HG02943 (cell line): ENCODE data around the gene OR1F1.
"Not testable (repeated sequence)": the region's sequence is repeated elsewhere in the genome, so short reads cannot be mapped to it uniquely, and the experiment has no call there.

ENCODE experiments used
- ATAC-seq: cut with Tn5 transposase; IDR thresholded peaks from one replicate; pipeline ENCODE4 v1.9.1; 2021; ENCODE audit warnings: mild to moderate bottlenecking, low read depth, moderate library complexity; ENCODE audit not compliant: unreplicated experiment

Gene OR1F1

DNA sequence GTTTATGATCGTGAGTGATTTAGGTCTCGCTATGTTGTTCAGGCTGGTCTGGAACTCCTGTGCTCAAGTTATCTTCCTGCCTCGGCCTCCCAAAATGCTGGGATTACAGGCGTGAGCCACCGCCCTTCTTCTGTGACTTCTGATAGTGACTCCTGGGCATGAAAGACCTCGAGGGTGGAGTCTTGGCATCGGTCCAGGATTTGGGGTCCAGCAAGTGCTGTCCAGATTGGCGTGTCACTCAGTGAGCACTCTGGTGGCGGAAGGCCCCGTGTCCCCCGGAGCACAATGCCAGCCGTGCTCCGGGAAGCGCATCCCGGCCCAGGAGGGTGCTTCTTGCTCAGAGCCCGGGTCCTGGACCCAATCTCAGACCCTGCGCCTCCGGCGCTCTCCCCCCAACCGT, 6.8 kb downstream of the OR1F1 start:
- ATAC-seq, result no peak

DNA sequence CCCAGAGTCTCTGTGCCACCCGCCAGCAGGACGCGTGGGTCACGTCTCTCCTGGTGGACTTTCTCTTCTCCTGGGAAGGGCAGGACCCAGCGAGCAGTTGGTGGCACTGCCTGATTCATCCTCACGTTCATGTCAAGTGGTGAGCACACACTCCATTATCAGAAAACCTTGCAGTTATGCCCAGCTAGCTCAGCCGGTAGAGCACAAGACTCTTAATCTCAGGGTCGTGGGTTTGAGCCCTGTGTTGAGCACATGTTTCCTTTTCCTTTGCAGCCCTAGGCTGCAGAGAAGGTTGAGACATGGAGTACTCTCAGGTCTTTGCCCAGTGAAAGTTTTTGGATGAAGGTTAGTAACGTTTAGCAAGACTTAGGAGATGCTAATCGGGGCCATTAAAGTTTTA, 8.0 kb downstream of the OR1F1 start:
- no peak for ATAC-seq

DNA sequence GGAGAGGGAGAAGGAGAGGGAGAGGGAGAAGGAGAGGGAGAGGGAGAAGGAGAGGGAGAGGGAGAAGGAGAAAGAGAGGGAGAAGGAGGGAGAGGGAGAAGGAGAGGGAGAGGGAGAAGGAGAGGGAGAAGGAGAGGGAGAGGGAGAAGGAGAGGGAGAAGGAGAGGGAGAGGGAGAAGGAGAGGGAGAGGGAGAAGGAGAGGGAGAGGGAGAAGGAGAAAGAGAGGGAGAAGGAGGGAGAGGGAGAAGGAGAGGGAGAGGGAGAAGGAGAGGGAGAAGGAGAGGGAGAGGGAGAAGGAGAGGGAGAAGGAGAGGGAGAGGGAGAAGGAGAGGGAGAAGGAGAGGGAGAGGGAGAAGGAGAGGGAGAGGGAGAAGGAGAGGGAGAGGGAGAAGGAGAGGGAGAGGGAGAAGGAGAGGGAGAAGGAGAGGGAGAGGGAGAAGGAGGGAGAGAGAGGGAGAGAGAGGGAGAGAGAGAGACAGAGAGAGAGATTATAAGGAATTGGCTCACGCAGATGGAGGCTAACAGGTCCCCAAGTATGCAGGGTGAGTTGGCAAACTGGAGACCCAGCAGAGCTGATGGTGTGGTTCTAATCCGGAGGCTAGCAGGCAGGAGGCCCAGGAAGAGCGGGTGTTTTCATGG, 9.8 kb downstream of the OR1F1 start:
- not testable (repeated sequence) for ATAC-seq

DNA sequence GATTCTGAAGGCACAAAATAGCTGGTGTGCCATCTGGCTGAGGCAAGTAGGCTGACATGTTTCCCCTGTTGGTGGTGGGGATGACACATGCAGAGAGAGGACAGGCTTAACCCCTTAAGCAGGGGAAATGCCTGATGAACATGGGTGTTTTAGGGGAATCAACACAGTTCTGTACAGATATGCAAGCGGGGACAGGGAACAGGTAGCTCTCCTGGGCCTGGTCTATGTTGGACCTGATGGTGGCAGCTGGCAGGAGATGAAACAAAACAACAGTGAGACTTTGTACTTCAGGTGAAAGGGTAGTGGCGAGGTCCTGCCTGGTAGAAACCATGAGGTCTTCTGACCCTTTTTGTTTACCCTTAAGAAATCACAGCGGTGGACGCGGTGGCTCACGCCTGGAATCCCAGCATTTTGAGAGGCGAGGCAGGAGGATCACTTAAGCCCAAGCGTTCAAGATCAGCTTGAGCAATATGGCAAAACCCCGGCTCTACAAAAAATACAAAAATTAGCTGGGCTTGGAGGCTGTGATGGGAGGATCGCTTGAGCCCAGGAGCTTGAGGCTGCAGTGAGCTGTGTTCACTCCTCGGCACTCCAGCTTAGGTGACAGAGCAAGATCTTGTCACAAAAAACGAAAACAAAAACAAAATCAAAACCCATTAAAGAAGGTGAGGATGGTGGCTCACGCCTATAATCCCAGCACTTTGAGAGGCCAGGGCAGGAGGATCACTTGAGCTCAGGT, 10.5 kb downstream of the OR1F1 start:
- no peak for ATAC-seq

DNA sequence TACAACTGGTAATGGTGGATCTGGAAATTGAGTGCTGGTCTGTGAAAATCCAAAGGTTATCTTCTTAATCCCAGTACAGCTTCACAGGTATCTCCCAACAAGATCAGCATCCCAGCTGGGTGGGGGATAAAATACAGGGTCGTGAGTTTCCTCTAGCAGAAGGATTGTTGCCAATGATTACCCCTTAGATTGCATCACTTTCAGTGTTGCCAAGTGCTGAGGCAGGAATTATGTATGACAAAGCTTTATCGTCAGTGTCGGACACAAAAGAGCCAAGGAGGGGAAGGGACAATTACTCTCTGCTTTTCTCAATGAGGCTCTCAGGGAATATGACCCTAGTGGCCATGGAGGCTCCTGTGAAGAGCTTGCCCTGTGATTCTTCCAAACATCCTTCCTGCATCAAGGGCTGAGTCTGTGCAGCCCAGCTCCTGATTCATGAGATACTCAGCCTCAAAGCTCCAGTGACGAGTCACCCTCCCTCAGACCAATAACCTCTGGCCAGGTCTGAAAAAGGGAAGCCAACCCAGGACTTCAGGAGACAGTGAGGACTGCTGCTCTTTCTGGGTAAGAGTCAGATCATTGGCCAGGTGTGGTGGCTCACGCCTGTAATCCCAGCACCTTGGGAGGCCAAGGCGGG, 15.0 kb downstream of the OR1F1 start:
- no peak for ATAC-seq

DNA sequence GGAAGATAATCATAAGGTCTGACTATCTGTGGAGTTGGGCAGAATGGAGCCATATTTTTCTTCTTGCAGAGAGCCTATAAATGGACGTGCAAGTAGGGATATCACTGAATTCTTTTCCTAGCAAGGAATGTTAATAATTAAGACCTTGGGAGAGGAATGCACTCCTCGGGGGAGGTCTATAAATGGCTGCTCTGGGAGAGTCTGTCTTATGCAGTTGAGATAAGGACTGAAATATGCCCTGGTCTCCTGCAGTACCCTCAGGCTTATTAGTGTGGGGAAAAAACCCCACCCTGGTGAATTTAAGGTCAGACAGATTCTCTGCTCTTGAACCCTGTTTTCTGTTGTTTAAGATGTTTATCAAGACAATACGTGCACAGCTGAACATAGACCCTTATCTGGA, 17.9 kb downstream of the OR1F1 start:
- ATAC-seq, result not testable (repeated sequence)

DNA sequence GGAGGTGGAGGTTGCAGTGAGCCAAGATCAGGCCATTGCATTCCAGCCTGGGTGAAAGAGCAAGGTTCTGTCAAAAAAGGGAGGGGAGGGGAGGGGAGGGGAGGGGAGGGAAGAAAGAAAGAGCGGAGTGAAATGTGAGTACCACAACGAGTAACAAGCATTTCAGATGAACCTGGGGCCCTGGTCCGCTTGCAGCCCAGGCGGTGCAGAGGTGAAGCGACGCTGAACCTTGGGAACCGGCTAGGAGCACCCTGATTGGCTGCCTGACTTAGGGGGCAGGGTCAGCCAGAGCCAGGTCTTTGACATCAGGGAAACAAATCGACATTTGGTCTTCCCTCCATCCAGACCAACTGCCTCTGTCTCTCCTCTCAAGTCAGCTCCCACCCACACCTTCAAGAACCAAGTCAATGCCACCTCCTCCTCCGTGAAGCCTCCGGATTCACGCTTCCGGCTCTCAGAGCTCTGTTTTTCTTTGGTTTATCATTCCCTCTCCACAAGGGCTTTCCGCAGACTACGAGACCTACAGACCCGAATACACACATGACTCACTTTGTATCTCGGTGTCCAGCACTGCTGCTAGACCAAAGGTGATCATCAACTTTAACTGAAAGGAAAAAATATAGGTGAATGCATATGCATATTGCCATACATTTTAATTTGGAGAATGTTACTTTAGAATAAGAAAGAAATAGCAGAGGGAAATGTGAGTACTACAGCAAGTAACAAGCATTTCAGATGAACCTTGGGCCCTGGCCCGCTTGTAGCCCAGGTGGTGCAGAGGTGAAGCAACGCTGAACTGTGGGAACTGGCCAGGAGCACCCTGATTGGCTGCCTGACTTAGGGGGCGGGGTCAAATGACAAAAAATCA, 19.3 kb downstream of the OR1F1 start:
- ATAC-seq, result no peak

DNA sequence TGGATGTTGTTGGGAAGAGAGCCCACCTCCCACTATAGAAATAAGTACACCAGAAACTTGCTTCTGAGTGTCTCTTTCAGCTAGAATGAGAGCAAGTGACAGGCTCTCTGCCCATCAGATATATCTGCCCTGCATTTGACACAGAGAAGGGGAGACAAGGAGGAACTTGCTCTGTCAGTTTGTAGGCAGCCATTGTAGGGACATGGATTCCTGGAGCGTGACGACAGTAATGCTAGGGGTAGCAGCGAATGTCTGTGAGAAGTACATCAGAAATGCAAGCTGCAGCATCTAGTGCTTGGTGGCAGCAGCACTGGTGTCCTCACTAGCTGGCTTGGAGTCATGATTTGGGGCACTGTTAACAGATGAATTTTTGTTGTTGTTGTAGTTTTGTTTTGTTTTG, 24.0 kb downstream of the OR1F1 start:
- ATAC-seq, result no peak

DNA sequence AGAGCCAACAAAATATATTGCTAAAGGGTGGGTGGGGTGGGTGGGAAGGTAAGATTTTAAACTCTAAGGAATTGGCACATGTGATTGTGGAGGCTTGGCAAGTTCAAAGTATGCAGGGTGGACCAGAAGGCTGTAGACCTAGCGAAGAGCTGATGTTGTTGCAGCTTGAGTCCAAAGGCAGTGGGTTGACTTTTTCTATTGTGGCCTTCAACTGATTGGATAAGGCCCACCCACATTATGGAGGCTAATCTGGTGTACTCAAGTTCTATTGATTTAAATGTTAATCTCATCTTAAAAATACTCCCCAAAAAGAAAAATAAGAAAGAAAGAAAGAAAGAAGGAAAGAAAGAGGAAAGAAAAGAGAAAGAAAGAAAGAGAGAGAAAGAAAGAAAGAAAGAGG, 24.6 kb downstream of the OR1F1 start:
- ATAC-seq, result no peak

DNA sequence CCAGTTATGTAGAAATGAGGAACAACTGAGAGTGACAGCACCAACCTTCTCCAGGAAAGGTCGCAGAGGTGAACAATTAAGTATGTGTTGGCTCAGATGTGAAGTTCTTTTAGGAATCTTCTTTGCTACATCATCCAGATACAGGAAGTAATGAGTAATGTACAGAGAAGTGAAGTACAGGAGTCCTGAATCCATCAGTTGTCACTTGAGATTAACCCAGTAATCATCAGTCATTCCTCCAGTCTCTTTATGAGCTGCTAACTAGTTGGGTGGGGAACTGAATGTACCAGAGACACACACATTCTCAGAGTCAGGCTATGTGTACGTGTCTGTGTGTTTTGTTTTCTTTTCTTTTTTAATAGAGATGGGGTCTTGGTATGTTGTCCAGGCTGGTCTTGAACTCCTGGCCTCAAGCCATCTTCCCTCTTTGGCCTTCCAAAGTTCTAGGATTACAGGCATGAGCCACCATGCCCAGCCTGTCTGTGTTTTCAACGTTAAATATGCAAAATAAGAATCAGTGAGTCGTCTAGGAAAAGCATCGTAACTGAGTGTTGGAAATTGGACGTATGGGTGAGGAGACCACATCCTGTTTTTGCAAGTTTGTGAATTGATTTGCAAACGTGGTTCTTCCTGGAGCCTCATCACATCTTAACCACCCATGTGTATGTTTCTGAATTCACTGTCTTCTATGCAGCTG, 27.0 kb downstream of the OR1F1 start:
- ATAC-seq, result no peak

DNA sequence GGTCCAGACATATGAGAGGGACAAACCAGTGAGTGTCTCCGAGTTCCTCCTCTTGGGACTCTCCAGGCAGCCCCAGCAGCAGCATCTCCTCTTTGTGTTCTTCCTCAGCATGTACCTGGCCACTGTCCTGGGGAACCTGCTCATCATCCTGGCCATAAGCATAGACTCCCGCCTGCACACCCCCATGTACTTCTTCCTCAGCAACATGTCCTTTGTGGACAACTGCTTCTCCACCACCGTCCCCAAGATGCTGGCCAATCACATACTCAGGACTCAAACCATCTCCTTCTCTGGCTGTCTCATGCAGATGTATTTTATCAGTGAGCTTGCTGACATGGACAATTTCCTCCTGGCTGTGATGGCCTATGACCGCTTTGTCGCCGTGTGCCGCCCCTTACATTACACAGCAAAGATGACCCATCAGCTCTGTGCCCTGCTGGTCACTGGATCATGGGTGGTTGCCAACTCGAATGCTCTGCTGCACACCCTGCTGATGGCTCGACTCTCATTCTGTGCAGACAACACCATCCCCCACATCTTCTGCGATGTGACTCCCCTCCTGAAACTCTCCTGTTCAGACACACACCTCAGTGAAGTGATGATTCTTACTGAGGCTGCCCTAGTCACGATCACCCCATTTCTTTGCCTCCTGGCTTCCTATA, 27.7 kb downstream of the OR1F1 start:
- no peak for ATAC-seq

DNA sequence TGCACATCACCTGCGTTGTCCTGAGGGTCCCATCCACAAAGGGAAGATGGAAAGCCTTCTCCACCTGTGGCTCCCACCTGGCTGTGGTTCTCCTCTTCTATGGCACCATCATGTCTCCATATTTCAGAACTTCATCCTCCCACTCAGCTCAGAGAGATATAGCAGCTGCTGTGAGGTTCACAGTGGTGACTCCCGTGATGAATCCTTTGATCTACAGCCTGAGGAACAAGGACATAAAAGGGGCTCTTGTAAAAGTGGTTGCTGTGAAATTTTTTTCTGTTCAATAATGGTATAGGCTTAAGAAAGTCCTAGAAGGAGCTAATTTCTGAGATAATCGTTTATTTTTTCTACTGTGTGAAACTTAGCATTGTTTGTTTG, 28.2 kb downstream of the OR1F1 start:
- no peak for ATAC-seq

DNA sequence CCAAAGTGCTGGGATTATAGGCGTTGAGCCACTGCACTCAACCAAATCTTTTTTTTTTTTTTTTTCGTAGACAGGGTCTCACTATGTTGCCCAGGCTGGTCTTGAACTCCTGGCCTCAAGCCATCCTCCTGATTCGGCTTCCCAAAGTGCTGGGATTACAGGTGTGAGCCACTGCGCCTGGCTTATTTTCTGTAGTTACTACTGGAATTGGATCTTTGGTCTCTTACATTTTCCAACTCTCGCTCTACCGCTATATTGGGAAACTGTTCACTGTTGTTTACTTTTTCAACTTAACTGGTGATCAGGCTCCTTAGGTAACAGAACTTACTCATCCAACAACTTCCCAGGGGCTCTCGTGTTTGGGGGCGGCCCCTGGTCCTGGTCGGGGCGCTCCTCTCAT, 32.8 kb downstream of the OR1F1 start:
- ATAC-seq, result no peak

DNA sequence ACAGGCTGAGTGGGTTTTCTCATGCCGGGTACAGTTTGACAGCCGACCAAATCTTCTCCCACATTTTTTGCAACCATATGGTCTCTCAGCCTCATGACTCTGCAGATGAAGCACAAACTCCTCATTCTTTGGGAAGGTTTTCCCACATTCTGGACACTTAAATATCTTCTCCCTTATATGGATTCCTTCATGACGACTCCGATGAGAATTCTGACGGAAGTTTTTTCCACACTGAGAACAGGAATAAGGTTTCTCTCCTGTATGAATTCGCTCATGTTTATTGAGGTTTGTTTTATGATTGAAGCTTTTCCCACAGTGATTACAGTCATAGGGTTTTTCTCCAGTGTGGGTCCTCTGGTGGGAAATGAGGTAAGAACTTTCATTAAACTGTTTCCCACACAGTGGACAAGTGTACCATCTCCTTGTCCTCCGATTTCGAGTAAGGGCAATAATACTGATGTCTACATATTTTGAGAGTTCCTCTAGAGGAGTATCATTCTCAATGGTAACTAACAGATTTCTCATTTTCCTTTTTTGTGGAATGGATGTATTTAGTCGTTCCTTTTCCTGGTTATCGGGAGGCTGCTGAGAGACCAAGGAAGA, 36.0 kb downstream of the OR1F1 start:
- no peak for ATAC-seq

DNA sequence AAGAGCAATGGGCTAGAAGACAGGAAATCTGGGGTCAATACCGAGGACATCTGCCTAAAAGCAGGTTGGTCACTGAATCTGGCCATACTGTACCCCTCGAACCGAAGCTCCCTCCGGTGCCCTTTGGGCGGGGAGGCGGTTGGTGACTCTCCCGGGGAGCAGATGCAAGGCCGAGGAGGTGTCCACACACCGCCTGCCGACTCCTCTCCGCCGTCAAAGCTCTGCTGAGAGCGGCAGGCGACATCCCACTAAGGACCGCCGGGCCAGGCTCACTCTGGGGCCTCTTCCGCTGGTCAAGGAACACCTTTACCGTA, 46.5 kb downstream of the OR1F1 start:
- ATAC-seq, result no peak

DNA sequence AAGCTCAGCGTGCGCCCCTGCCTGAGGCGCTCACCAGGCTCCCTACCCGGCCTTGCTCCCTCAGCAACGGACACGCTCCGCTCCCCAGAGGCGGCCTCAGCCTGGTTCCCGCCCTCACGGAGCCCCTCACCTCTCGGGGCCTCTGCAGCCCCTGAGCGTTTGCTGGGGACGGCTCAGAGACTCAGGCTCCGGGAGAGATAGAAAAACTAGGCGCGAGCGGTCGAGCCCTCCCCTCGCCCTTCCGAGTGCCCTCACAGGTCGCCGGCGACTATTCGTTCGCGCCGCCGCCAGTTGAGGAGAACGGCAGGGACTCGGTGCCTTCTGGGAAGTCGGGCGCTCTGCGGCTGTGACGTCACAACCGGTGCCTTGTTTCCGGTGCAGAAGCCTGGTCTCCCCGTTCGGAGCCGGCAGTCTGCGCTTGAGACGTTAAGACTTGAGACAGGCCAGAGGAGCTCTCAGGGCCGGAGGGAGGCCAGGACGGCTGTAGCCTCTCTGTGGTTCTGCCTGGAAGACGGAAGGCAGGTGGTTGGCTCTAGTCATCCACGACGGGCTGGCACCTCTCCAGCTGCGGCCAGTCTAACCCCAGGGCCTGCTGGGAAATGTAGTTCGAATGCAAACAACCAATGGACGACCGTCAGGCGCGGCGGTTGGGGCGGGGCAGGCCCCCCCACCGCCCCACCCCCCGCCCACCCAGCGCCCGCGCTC, 47.0 kb downstream of the OR1F1 start, which contains the start of gene ZNF200:
TSS of gene ZNF200 (minus strand) at position 302 of the 705 bp plus-strand sequence. CDS start 1,403 bp downstream, outside the sequence.
- ATAC-seq, result peak; percentile 92

DNA sequence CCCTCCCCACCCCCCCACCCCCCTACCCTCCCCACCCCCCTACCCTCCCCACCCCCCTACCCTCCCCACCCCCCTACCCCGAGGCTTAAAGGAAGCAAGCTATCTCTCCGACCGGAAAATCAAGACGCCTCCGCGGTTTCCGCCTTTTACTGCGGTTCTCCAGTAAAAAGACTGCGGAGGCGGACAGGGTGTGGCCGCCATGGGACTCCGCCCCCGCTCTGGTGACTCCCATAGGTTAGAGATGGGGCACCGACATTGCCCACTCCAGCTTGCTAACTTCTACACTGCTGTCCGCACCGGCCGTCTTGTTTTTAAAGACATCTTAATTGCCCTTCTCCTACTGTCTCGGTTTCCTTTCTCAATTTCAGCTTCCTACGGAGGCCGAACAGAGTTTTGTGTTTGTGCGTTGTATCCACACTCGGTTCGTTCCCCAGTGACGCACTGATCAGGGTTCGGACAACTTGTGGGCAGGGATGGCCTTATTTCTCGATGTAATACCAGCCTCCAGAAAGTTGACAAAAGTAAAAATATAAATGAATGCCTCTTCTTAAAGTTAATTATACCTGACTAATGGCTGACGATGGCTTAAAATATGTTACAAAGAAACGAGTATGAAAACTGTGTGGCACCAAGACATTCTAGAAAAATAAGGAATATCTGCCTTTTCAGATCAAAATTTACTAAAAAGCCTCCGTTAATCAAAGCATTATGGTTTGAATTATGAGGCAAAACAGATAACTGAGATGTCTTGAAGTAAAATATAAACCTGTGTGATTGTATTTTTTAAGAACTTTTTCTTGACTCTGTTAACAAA, 48.1 kb downstream of the OR1F1 start:
- no peak for ATAC-seq

DNA sequence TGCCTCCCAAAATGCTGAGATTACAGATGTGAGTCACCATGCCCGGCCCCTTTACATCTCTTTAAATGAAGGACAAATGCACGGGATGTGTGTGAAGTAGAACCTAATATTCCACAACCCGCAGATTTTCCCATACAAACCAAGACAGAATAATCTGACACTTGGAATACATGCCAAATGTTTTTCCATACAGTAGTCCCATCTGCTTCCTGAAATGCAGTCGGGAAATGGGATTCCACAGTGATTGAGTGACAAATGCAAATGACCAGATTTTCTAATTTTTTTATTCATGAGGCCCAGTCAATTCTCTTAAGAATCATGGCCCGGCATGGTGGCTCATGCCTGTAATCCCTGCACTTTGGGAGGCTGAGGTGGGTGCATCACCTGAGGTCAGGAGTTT, 53.8 kb downstream of the OR1F1 start:
- no peak for ATAC-seq
